Kidney epithelial cell (primary cell): Measurements from ENCODE around the gene TLR9. TPM values are rescaled to one million over a fixed set of nuclear protein-coding genes. Genes with fewer than 3 reads are reported as not detected.

ENCODE experiments used
- DNase-seq: peaks from one replicate; pipeline ENCODE4 v3.0.0-alpha.2; 2010; ENCODE audit warnings: low read depth
- H3K27me3 ChIP-seq: 2 replicates; pipeline ENCODE4 v1.6.0; 2011; ENCODE audit warnings: low read length; ENCODE audit not compliant: control insufficient read depth, insufficient read depth
- H3K36me3 ChIP-seq: 2 replicates; pipeline ENCODE4 v1.5.1; 2011; ENCODE audit warnings: low read length; ENCODE audit not compliant: control insufficient read depth, insufficient read depth
- H3K4me3 ChIP-seq: 2 replicates; pipeline ENCODE4 v1.5.1; 2011; ENCODE audit warnings: low read depth, mild to moderate bottlenecking, control low read depth, low read length
- total RNA-seq: library from RNA; depleted of rRNA; stranded (reverse); fragments of >200 nt; gene quantifications from 2 replicates; pipeline ENCODE4 v1.2.3, GENCODE V29; 2015
- TF ChIP-seq, protein P1 (sequence below): IDR thresholded peaks from 2 replicates; pipeline ENCODE4 v1.5.1; 2011; ENCODE audit warnings: mild to moderate bottlenecking, moderate library complexity, low read length, control low read depth, inconsistent platforms; ENCODE audit not compliant: insufficient read depth, poor library complexity, severe bottlenecking

The TLR9 gene
- total RNA-seq, 1 donor from 2014 or later = not detected

DNA sequence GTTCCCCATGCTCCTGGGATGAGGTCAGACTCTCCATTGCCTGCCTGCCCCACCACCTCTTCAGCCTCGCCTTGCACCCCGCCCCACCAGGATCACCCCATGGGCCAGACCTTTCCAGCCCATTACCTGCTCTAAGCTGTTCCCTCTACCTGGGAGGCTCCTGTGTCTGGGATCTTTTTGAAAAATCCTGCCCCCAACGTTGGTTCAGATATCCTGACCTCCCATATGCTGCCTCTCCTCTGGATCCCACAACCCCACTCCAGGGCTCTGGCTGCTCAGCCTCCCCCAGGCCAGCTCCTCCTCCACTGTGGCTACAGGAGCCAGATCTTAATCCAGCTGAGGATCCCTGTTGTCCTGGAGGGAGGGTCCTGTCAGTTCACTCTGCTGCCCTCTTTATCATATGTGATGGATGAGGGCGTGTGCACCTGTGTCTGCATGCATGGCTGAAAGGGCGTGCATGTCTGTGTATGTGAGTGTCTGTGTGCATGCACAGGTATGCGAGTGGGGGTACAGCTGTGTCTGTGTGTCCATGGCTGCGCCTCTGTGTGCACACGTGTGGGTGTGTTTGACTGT, 49.2 kb downstream of the TLR9 start:
- H3K27me3 ChIP-seq = peaks cover 4% of the 10 kb centered on the region
- H3K4me3 ChIP-seq = no peak overlapping the region
- no peak for DNase-seq
- H3K36me3 ChIP-seq = no peaks in the 10 kb centered on the region
- TF ChIP-seq, protein P1, sequence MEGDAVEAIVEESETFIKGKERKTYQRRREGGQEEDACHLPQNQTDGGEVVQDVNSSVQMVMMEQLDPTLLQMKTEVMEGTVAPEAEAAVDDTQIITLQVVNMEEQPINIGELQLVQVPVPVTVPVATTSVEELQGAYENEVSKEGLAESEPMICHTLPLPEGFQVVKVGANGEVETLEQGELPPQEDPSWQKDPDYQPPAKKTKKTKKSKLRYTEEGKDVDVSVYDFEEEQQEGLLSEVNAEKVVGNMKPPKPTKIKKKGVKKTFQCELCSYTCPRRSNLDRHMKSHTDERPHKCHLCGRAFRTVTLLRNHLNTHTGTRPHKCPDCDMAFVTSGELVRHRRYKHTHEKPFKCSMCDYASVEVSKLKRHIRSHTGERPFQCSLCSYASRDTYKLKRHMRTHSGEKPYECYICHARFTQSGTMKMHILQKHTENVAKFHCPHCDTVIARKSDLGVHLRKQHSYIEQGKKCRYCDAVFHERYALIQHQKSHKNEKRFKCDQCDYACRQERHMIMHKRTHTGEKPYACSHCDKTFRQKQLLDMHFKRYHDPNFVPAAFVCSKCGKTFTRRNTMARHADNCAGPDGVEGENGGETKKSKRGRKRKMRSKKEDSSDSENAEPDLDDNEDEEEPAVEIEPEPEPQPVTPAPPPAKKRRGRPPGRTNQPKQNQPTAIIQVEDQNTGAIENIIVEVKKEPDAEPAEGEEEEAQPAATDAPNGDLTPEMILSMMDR = no peak

- DNase-seq = no peak
- TF ChIP-seq, protein P1 = no peak
- no peaks in the 10 kb centered on the region for H3K36me3 ChIP-seq
- H3K4me3 ChIP-seq = no peak overlapping the region
- H3K27me3 ChIP-seq = peaks cover 4% of the 10 kb centered on the region
These were observed 49.8 kb downstream of the TLR9 start for GRCh38 chr3:52175416-52176179.

- Histone ChIP-seq H3K36me3 (no peaks in the 10 kb centered on the region), H3K4me3 (no peak overlapping the region), H3K27me3 (peaks cover 4% of the 10 kb centered on the region)
- TF ChIP-seq, protein P1 = no peak
- no peak for DNase-seq
These were observed 50.5 kb downstream of the TLR9 start for GRCh38 chr3:52174896-52175295.

DNA sequence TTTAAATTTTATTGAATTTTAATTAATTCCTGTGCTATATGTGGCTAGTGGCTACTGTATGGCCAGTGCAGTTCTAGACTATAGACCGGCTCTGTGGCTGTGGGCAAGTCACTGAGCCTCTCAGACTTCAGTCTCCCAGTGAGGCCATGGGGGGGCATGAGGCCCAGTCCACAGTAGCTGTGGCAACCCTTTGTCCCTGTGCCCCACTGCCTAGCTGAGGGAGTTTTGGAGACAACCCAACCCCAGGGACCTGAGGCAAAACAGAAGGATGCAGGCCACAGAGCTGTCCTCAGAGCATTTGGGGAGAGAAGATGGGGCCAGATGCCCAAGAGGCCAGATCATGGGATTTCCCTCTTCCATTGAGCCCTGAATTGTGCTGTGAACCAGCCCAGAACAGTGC, 52.3 kb downstream of the TLR9 start:
- Histone ChIP-seq H3K4me3 (no peak overlapping the region), H3K27me3 (no peaks in the 10 kb centered on the region), H3K36me3 (no peaks in the 10 kb centered on the region)
- no peak for DNase-seq
- TF ChIP-seq, protein P1 = no peak

GRCh38 chr3:52172262-52172757, 53.1 kb downstream of the TLR9 start:
- TF ChIP-seq, protein P1 = no peak

More at GRCh38 chr3:52172262-52172757, 53.1 kb downstream of the TLR9 start:
- H3K4me3 ChIP-seq = no peak overlapping the region
- H3K36me3 ChIP-seq = no peaks in the 10 kb centered on the region
- DNase-seq = no peak
- no peaks in the 10 kb centered on the region for H3K27me3 ChIP-seq
